ENCODE data around the gene GRIK3.

Gene GRIK3

GRCh38 chr1:36982709-36983108, 51.6 kb downstream of the GRIK3 start:
- DNase-seq (ENCODE audit: extremely low read depth in 1 of 2, low read depth in 1 of 2) = no peak

GRCh38 chr1:36981771-36982622, 52.3 kb downstream of the GRIK3 start:
- no peak for DNase-seq (ENCODE audit: extremely low read depth in 1 of 2, low read depth in 1 of 2)

GRCh38 chr1:36981126-36981525, 53.2 kb downstream of the GRIK3 start:
- DNase-seq (ENCODE audit: extremely low read depth in 1 of 2, low read depth in 1 of 2) = no peak

- DNase-seq (ENCODE audit: extremely low read depth in 1 of 2, low read depth in 1 of 2) = no peak
These were observed 56.4 kb downstream of the GRIK3 start for GRCh38 chr1:36977731-36978406.

GRCh38 chr1:36975642-36976041, 58.7 kb downstream of the GRIK3 start:
- DNase-seq (ENCODE audit: extremely low read depth in 1 of 2, low read depth in 1 of 2) = no peak

GRCh38 chr1:36973056-36973455, 61.3 kb downstream of the GRIK3 start:
- no peak for DNase-seq (ENCODE audit: extremely low read depth in 1 of 2, low read depth in 1 of 2)

GRCh38 chr1:36971852-36972618, 62.3 kb downstream of the GRIK3 start:
- no peak for DNase-seq (ENCODE audit: extremely low read depth in 1 of 2, low read depth in 1 of 2)

- DNase-seq (ENCODE audit: extremely low read depth in 1 of 2, low read depth in 1 of 2) = no peak
These were observed 65.6 kb downstream of the GRIK3 start for GRCh38 chr1:36968730-36969129.

- no peak for DNase-seq (ENCODE audit: extremely low read depth in 1 of 2, low read depth in 1 of 2)
These were observed 68.1 kb downstream of the GRIK3 start for GRCh38 chr1:36966242-36966641.

- DNase-seq (ENCODE audit: extremely low read depth in 1 of 2, low read depth in 1 of 2) = no peak
These were observed 68.8 kb downstream of the GRIK3 start for GRCh38 chr1:36965275-36966159.

- no peak for DNase-seq (ENCODE audit: extremely low read depth in 1 of 2, low read depth in 1 of 2)
These were observed 69.5 kb downstream of the GRIK3 start for GRCh38 chr1:36964830-36965229.

GRCh38 chr1:36963006-36963405, 71.3 kb downstream of the GRIK3 start:
- DNase-seq (ENCODE audit: extremely low read depth in 1 of 2, low read depth in 1 of 2) = no peak

GRCh38 chr1:36961062-36961615, 73.2 kb downstream of the GRIK3 start:
- DNase-seq (ENCODE audit: extremely low read depth in 1 of 2, low read depth in 1 of 2) = no peak

- DNase-seq (ENCODE audit: extremely low read depth in 1 of 2, low read depth in 1 of 2) = no peak
These were observed 77.7 kb downstream of the GRIK3 start for GRCh38 chr1:36956570-36956969.

- DNase-seq (ENCODE audit: extremely low read depth in 1 of 2, low read depth in 1 of 2) = no peak
These were observed 79.3 kb downstream of the GRIK3 start for GRCh38 chr1:36955016-36955415.

GRCh38 chr1:36953061-36953460, 81.3 kb downstream of the GRIK3 start:
- DNase-seq (ENCODE audit: extremely low read depth in 1 of 2, low read depth in 1 of 2) = no peak

- DNase-seq (ENCODE audit: extremely low read depth in 1 of 2, low read depth in 1 of 2) = no peak
These were observed 82.6 kb downstream of the GRIK3 start for GRCh38 chr1:36951761-36952160.

GRCh38 chr1:36951292-36951750, 83.0 kb downstream of the GRIK3 start:
- no peak for DNase-seq (ENCODE audit: extremely low read depth in 1 of 2, low read depth in 1 of 2)

- no peak for DNase-seq (ENCODE audit: extremely low read depth in 1 of 2, low read depth in 1 of 2)
These were observed 83.6 kb downstream of the GRIK3 start for GRCh38 chr1:36950604-36951291.

- no peak for DNase-seq (ENCODE audit: extremely low read depth in 1 of 2, low read depth in 1 of 2)
These were observed 85.7 kb downstream of the GRIK3 start for GRCh38 chr1:36948606-36949005.

All from activated CD8-positive, alpha-beta memory T cell treated with anti-CD3 and anti-CD28 coated beads for 1 hour (primary cell).